IMR-90 (cell line): ENCODE results near the gene CIB1. TPM values are rescaled to one million over a fixed set of nuclear protein-coding genes. Genes with fewer than 3 reads are reported as not detected.

Source experiments
- ATAC-seq: fragments of 200-7000 bp; cut with Tn5 transposase; 2 replicates; pipeline ENCODE4 v1.9.1; 2020; ENCODE audit warnings: low read depth, mild to moderate bottlenecking, moderate library complexity
- BruUV-seq: library from RNA; stranded (reverse); fragments of 400-500 nt; replicated peaks from 2 replicates; lab custom pipeline; 2021; lab: Mats Ljungman, UMichigan
- CTCF ChIA-PET: fragments of 300-600 bp; formaldehyde crosslinking; extraction: SDS; loops from one replicate; lab custom pipeline; 2021; ENCODE audit warnings: antibody characterized with exemption; lab: Yijun Ruan, JAX
- POLR2A ChIA-PET: fragments of 300-600 bp; sonication (Branson Sonifier 250); formaldehyde crosslinking; loops from one replicate; lab custom pipeline; 2022; ENCODE audit warnings: antibody characterized with exemption; ENCODE audit not compliant: unreplicated experiment; lab: Charles Lee
- DNase-seq: peaks from one replicate; pipeline ENCODE4 v3.0.0; 2013
- H2AFZ ChIP-seq: replicated peaks from 2 replicates; pipeline ENCODE3; 2013; ENCODE audit warnings: low read length, mild to moderate bottlenecking; ENCODE audit not compliant: poor library complexity
- H2AK5ac ChIP-seq: 2 replicates; pipeline ENCODE4 v1.6.1; 2013; ENCODE audit warnings: low read depth, low read length, inconsistent platforms
- H2AK9ac ChIP-seq: replicated peaks from 2 replicates; pipeline ENCODE3; 2013; ENCODE audit warnings: mild to moderate bottlenecking, low read depth, low read length, moderate library complexity; ENCODE audit not compliant: poor library complexity
- H2BK120ac ChIP-seq: 2 replicates; pipeline ENCODE4 v1.6.1; 2013; ENCODE audit warnings: low read depth, low read length, inconsistent platforms
- H2BK15ac ChIP-seq: 3 replicates; pipeline ENCODE4 v1.6.1; 2013; ENCODE audit warnings: low read depth, low read length, inconsistent platforms
- H2BK20ac ChIP-seq: 2 replicates; pipeline ENCODE4 v1.6.1; 2013; ENCODE audit warnings: low read depth, mild to moderate bottlenecking, inconsistent platforms, low read length, moderate library complexity
- H2BK5ac ChIP-seq: 2 replicates; pipeline ENCODE4 v1.6.1; 2013; ENCODE audit warnings: mild to moderate bottlenecking, low read depth, low read length, inconsistent platforms; ENCODE audit not compliant: poor library complexity, severe bottlenecking
- H3K14ac ChIP-seq: replicated peaks from 2 replicates; pipeline ENCODE4 v1.6.1; 2013; ENCODE audit warnings: low read depth, low read length, inconsistent platforms
- H3K18ac ChIP-seq: 2 replicates; pipeline ENCODE4 v1.6.1; 2013; ENCODE audit warnings: low read depth, low read length, control low read depth
- H3K23ac ChIP-seq: 2 replicates; pipeline ENCODE4 v1.6.1; 2013; ENCODE audit warnings: low read depth, low read length, inconsistent platforms
- H3K27ac ChIP-seq: 2 replicates; pipeline ENCODE4 v1.5.1; 2013; ENCODE audit warnings: mild to moderate bottlenecking, control low read depth, low read length; ENCODE audit not compliant: insufficient read depth
- H3K27me3 ChIP-seq: 2 replicates; pipeline ENCODE4 v1.6.1; 2013; ENCODE audit warnings: low read length; ENCODE audit not compliant: control insufficient read depth, insufficient read depth
- H3K36me3 ChIP-seq: 2 replicates; pipeline ENCODE4 v1.6.1; 2013; ENCODE audit warnings: low read length, mixed read lengths; ENCODE audit not compliant: control insufficient read depth, insufficient read depth
- H3K4ac ChIP-seq: 2 replicates; pipeline ENCODE4 v1.6.1; 2013; ENCODE audit warnings: low read depth, low read length, inconsistent platforms
- H3K4me1 ChIP-seq: 2 replicates; pipeline ENCODE4 v1.6.1; 2013; ENCODE audit warnings: low read length, mixed read lengths; ENCODE audit not compliant: control insufficient read depth, insufficient read depth
- H3K4me2 ChIP-seq: 2 replicates; pipeline ENCODE4 v1.6.1; 2013; ENCODE audit warnings: low read depth, mild to moderate bottlenecking, control low read depth, low read length, moderate library complexity
- H3K4me3 ChIP-seq: 2 replicates; pipeline ENCODE4 v1.5.1; 2013; ENCODE audit warnings: low read depth, mild to moderate bottlenecking, control low read depth, low read length, moderate library complexity; ENCODE audit not compliant: insufficient read depth
- H3K56ac ChIP-seq: 2 replicates; pipeline ENCODE4 v1.6.1; 2013; ENCODE audit warnings: low read length, inconsistent platforms; ENCODE audit not compliant: insufficient read depth; ENCODE audit errors: extremely low read depth
- H3K79me1 ChIP-seq, 2 experiments: 2 replicates each; pipeline ENCODE4 v1.6.1; 2013; ENCODE audit warnings: low read length in 2 of 2, inconsistent platforms in 1 of 2, low read depth in 1 of 2
- H3K9ac ChIP-seq: 2 replicates; pipeline ENCODE4 v1.6.1; 2013; ENCODE audit warnings: low read depth, low read length, control low read depth
- H3K9me1 ChIP-seq: 2 replicates; pipeline ENCODE4 v1.6.1; 2013; ENCODE audit warnings: low read length, inconsistent platforms; ENCODE audit not compliant: insufficient read depth
- H3K9me3 ChIP-seq: 2 replicates; pipeline ENCODE4 v1.6.1; 2013; ENCODE audit warnings: low read length; ENCODE audit not compliant: control insufficient read depth, insufficient read depth
- H4K20me1 ChIP-seq: 2 replicates; pipeline ENCODE4 v1.6.1; 2013; ENCODE audit warnings: low read length, inconsistent platforms; ENCODE audit not compliant: insufficient read depth
- H4K5ac ChIP-seq: 2 replicates; pipeline ENCODE4 v1.6.1; 2013; ENCODE audit warnings: mild to moderate bottlenecking, low read depth, low read length, control low read depth
- H4K8ac ChIP-seq, 2 experiments: 2 replicates each; pipeline ENCODE4 v1.6.1; 2013; ENCODE audit warnings: low read depth in 2 of 2, low read length in 2 of 2, control low read depth in 1 of 2, inconsistent platforms in 1 of 2
- H4K91ac ChIP-seq: 2 replicates; pipeline ENCODE4 v1.6.1; 2013; ENCODE audit warnings: low read depth, low read length, inconsistent platforms; ENCODE audit not compliant: insufficient read depth
- BHLHE40 ChIP-seq: fragments of 150-350 bp; IDR thresholded peaks from 2 replicates; pipeline ENCODE4 v1.6.1; 2016; ENCODE audit warnings: mild to moderate bottlenecking, low read depth, low read length
- CEBPB ChIP-seq: IDR thresholded peaks from 2 replicates; pipeline ENCODE4 v1.6.1; 2012; ENCODE audit warnings: low read depth, low read length, improper control_type of control experiment
- CHD1 ChIP-seq: IDR thresholded peaks from 2 replicates; pipeline ENCODE4 v1.6.1; 2012; ENCODE audit warnings: low read depth, low read length, improper control_type of control experiment
- FOS ChIP-seq: fragments of 150-350 bp; IDR thresholded peaks from 2 replicates; pipeline ENCODE4 v1.6.1; 2016; ENCODE audit warnings: low read depth, low read length
- MAFK ChIP-seq: IDR thresholded peaks from 2 replicates; pipeline ENCODE4 v1.6.1; 2012; ENCODE audit warnings: low read depth, low read length, improper control_type of control experiment
- MAZ ChIP-seq: IDR thresholded peaks from 2 replicates; pipeline ENCODE4 v1.6.1; 2012; ENCODE audit warnings: low read depth, mild to moderate bottlenecking, low read length, improper control_type of control experiment, moderate library complexity, borderline replicate concordance
- MXI1 ChIP-seq: IDR thresholded peaks from 2 replicates; pipeline ENCODE4 v1.6.1; 2012; ENCODE audit warnings: low read depth, mild to moderate bottlenecking, low read length, moderate library complexity, borderline replicate concordance
- POLR2A ChIP-seq: IDR thresholded peaks from 2 replicates; pipeline ENCODE4 v1.6.1; 2012; ENCODE audit warnings: mild to moderate bottlenecking, low read depth, low read length
- RAD21 ChIP-seq: IDR thresholded peaks from 2 replicates; pipeline ENCODE4 v1.6.1; 2012; ENCODE audit warnings: low read length, improper control_type of control experiment
- RCOR1 ChIP-seq: IDR thresholded peaks from 2 replicates; pipeline ENCODE4 v1.6.1; 2012; ENCODE audit warnings: mild to moderate bottlenecking, low read length, improper control_type of control experiment; ENCODE audit not compliant: insufficient replicate concordance
- RFX5 ChIP-seq: IDR thresholded peaks from 2 replicates; pipeline ENCODE4 v1.8.0; 2012; ENCODE audit warnings: low read depth, mild to moderate bottlenecking, low read length, moderate library complexity
- SMC3 ChIP-seq: fragments of 150-350 bp; IDR thresholded peaks from 2 replicates; pipeline ENCODE4 v1.6.1; 2016; ENCODE audit warnings: low read depth, mild to moderate bottlenecking, antibody characterized with exemption, low read length, moderate library complexity
- USF2 ChIP-seq: fragments of 150-350 bp; IDR thresholded peaks from 2 replicates; pipeline ENCODE4 v1.6.1; 2017; ENCODE audit warnings: mild to moderate bottlenecking, antibody characterized with exemption, low read length, low read depth
- WGBS, 2 experiments: methylation state at CpG; one replicate each; pipeline versions ENCODE4 v1.1.5 to v1.1.7; 2013; ENCODE audit warnings: missing lambda C conversion rate in 2 of 2; ENCODE audit not compliant: insufficient read length in 1 of 2; ENCODE audit errors: extremely low coverage in 2 of 2; 5-methylcytosine and 5-hydroxymethylcytosine counted together
- dilution Hi-C: fragments of 300-500 bp; cut with HindIII; formaldehyde crosslinking; loops from one replicate; pipeline ENCODE4 v1.14.3; 2018; ENCODE audit warnings: low sequenced_read_pairs; ENCODE audit not compliant: unreplicated experiment
- in situ Hi-C: fragments of 300-500 bp; cut with MboI; formaldehyde crosslinking; loops from 3 replicates; pipeline ENCODE4 v1.14.3; 2019; ENCODE audit warnings: low sequenced_read_pairs, inconsistent platforms, mixed read lengths
- intact Hi-C: fragments of 100-400 bp; cut with micrococcal nuclease; formaldehyde crosslinking; loops from 2 replicates; pipeline ENCODE4 v1.10.0; 2022
- polyA plus RNA-seq, 3 experiments: library from polyadenylated mRNA; depleted of rRNA; stranded (reverse); fragments of >200 nt; gene quantifications; 2 replicates each; pipeline ENCODE4 v1.2.3, GENCODE V29; 2012; ENCODE audit warnings: low replicate concordance in 1 of 3
- total RNA-seq: library from RNA; depleted of rRNA; stranded (reverse); fragments of >200 nt; gene quantifications from 2 replicates; pipeline ENCODE4 v1.2.3, GENCODE V29; 2012
- TF ChIP-seq, protein P1 (sequence below): fragments of 150-350 bp; IDR thresholded peaks from 2 replicates; pipeline ENCODE4 v1.6.1; 2016; ENCODE audit warnings: low read depth, mild to moderate bottlenecking, low read length, moderate library complexity, borderline replicate concordance
- TF ChIP-seq, protein P2 (sequence below): conservative IDR thresholded peaks from 2 replicates; pipeline ENCODE4 v1.5.1; 2012; ENCODE audit warnings: mild to moderate bottlenecking, low read depth, low read length, improper control_type of control experiment

The CIB1 gene
- total and polyA plus RNA-seq, 2 of the 4 experiments (the other 2 are of a cell fraction) = 31.5 to 94.1 TPM

- H3K27ac ChIP-seq = no peak overlapping the region
- intact Hi-C loops (no loop called here), in situ Hi-C loops (no loop called here), dilution Hi-C loops (no loop called here)
- no peaks in the 10 kb centered on the region for H4K20me1 ChIP-seq
- ATAC-seq = no peak
- no peak overlapping the region for H3K18ac ChIP-seq
- no peak overlapping the region for H3K9ac ChIP-seq
- no peak overlapping the region for H2BK15ac ChIP-seq
- H2BK20ac ChIP-seq = no peak overlapping the region
- no peaks in the 10 kb centered on the region for H3K36me3 ChIP-seq
- no peaks in the 10 kb centered on the region for H3K4me1 ChIP-seq
- H3K4ac ChIP-seq = no peak overlapping the region
- no peak overlapping the region for H2BK5ac ChIP-seq
- ChIA-PET CTCF (no interaction called here), POLR2A (no interaction called here)
- no CpG with 5 or more reads among the region's 7 CpGs for WGBS, 2 experiments
- H4K5ac ChIP-seq = no peak overlapping the region
- no peak overlapping the region for H2AK5ac ChIP-seq
- H3K9me1 ChIP-seq = no peaks in the 10 kb centered on the region
- H3K27me3 ChIP-seq = peaks cover 13% of the 10 kb centered on the region
- no peaks in the 10 kb centered on the region for H3K9me3 ChIP-seq
- no peak overlapping the region for H4K8ac ChIP-seq
- TF ChIP-seq, protein P1, sequence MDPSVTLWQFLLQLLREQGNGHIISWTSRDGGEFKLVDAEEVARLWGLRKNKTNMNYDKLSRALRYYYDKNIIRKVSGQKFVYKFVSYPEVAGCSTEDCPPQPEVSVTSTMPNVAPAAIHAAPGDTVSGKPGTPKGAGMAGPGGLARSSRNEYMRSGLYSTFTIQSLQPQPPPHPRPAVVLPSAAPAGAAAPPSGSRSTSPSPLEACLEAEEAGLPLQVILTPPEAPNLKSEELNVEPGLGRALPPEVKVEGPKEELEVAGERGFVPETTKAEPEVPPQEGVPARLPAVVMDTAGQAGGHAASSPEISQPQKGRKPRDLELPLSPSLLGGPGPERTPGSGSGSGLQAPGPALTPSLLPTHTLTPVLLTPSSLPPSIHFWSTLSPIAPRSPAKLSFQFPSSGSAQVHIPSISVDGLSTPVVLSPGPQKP = no peak
- TF ChIP-seq RFX5 (no peak), RAD21 (no peak), MAZ (no peak), POLR2A (no peak), RCOR1 (no peak), MAFK (no peak), FOS (no peak), CEBPB (no peak), MXI1 (no peak), USF2 (no peak), CHD1 (no peak), BHLHE40 (no peak), SMC3 (no peak)
- TF ChIP-seq, protein P2, sequence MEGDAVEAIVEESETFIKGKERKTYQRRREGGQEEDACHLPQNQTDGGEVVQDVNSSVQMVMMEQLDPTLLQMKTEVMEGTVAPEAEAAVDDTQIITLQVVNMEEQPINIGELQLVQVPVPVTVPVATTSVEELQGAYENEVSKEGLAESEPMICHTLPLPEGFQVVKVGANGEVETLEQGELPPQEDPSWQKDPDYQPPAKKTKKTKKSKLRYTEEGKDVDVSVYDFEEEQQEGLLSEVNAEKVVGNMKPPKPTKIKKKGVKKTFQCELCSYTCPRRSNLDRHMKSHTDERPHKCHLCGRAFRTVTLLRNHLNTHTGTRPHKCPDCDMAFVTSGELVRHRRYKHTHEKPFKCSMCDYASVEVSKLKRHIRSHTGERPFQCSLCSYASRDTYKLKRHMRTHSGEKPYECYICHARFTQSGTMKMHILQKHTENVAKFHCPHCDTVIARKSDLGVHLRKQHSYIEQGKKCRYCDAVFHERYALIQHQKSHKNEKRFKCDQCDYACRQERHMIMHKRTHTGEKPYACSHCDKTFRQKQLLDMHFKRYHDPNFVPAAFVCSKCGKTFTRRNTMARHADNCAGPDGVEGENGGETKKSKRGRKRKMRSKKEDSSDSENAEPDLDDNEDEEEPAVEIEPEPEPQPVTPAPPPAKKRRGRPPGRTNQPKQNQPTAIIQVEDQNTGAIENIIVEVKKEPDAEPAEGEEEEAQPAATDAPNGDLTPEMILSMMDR = no peak
- no peak overlapping the region for H3K56ac ChIP-seq
- H3K14ac ChIP-seq = no peak overlapping the region
- no peak overlapping the region for H3K23ac ChIP-seq
- H3K4me3 ChIP-seq = no peak overlapping the region
- no peak overlapping the region for H2AFZ ChIP-seq
- BruUV-seq = no TSS peak
- H3K79me1 ChIP-seq = no peaks in the 10 kb centered on the region
- H4K91ac ChIP-seq = no peak overlapping the region
- H3K4me2 ChIP-seq = no peak overlapping the region
- DNase-seq = no peak
- H2AK9ac ChIP-seq = peak overlapping the region; percentile 19
- H2BK120ac ChIP-seq = no peak overlapping the region
Measured at GRCh38 chr15:90257776-90258175, 24.0 kb upstream of the CIB1 start.
